ENCODE results near the gene SLC4A11. TPM values are rescaled to one million over a fixed set of nuclear protein-coding genes. Genes with fewer than 3 reads are reported as not detected.

Gene SLC4A11
- total and polyA plus RNA-seq, 10 of the 15 experiments (the other 5 are each of a cell fraction or from before 2014, with no cell fraction given): 0.07 to 2.3 (median 1.1) TPM

GRCh38 chr20:3237011-3237957 is 1.7 kb downstream of the SLC4A11 start:
- RAD21 ChIA-PET (ENCODE audit: unreplicated experiment): no interaction called here
- no peak overlapping the region for H3K9ac ChIP-seq (ENCODE audit: control insufficient read depth, insufficient read depth, low read length)

DNA sequence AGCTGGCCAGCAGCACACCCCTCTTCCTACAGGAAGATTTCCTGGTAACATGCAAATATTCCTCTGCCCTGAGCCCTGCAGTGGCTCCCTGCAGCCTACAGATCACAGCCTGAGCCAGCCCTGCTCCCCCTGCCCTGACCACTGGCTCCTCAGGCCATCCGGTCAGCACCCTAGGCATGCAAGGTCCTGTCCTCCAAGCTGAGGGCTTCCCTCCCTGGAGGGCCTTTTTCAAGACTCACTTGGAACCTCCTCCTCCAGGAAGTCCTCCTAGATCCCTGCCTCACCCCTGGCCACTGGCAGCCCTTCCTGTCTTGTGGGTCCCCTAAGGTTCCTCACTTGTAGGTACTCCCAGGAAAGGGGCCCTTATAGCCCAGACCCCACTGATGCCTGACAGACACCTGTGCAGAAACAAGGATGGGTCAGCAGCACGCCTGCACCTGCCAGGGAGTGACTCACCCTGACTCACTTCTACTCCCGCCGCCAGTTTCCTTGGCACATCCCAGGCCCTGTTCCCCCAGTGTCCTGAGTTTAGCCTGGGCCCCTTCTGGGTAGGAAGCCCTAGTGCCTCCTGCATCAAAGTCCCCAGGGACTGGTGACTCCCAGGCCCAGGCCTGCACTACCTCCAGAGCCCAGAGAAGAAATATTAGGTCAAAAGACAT is 3.2 kb downstream of the SLC4A11 start:
- no peak overlapping the region for H3K9ac ChIP-seq (ENCODE audit: control insufficient read depth, insufficient read depth, low read length)
- RAD21 ChIA-PET (ENCODE audit: unreplicated experiment): interaction anchor here (0.8 kb wide), 1 partner anchor 89 kb away, joined by 3 read pairs; no protein-coding TSS in a partner anchor
- SMC1A ChIA-PET (ENCODE audit: uncharacterized antibody, unreplicated experiment): no interaction called here
- peaks cover 7% of the 10 kb centered on the region for H3K4me1 ChIP-seq (ENCODE audit: control insufficient read depth, insufficient read depth, low read length)
- no peaks in the 10 kb centered on the region for H3K9me3 ChIP-seq (replicated peaks; ENCODE audit: control insufficient read depth, insufficient read depth, low read length)
- intact Hi-C loops (cut with micrococcal nuclease; ENCODE audit: unreplicated experiment): no loop called here
- CTCF ChIA-PET: no interaction called here
- no peak overlapping the region for H3K4me3 ChIP-seq
- no peak overlapping the region for H3K4me2 ChIP-seq (ENCODE audit: control insufficient read depth, insufficient read depth)
- no peak for FAIRE-seq
- no peak overlapping the region for H2AFZ ChIP-seq (ENCODE audit: control insufficient read depth, low read depth, low read length)
- no peak for DNase-seq (ENCODE audit: low read depth, low spot score)
- WGBS (ENCODE audit: insufficient coverage, insufficient replicate concordance, low lambda C conversion rate, missing lambda C conversion rate): 60% methylated on average over 4 of the region's 4 CpGs
- H3K36me3 ChIP-seq (ENCODE audit: control insufficient read depth in 2 of 2, insufficient read depth in 2 of 2, low read length in 1 of 2): no peaks in the 10 kb centered on the region
- no TSS peak for BruUV-seq (replicated peaks)
- POLR2A ChIA-PET: no interaction called here
- in situ Hi-C loops (cut with MboI): no loop called here
- no peak overlapping the region for H3K27ac ChIP-seq (ENCODE audit: control insufficient read depth, insufficient read depth)
- ATAC-seq: no peak
- peaks cover 6 to 14% of the 10 kb centered on the region in 2 experiments for H3K27me3 ChIP-seq (replicated peaks in 1 of 2; ENCODE audit: control insufficient read depth in 2 of 2, insufficient read depth in 2 of 2, low read length in 1 of 2)
- TF ChIP-seq POLR2AphosphoS2 (IDR thresholded peaks at IDR 0.05; ENCODE audit: low read depth, low read length) (no peak), ZNF384 (IDR thresholded peaks at IDR 0.05; ENCODE audit: borderline replicate concordance, low read depth, low read length) (no peak)
- TF ChIP-seq, protein P1, sequence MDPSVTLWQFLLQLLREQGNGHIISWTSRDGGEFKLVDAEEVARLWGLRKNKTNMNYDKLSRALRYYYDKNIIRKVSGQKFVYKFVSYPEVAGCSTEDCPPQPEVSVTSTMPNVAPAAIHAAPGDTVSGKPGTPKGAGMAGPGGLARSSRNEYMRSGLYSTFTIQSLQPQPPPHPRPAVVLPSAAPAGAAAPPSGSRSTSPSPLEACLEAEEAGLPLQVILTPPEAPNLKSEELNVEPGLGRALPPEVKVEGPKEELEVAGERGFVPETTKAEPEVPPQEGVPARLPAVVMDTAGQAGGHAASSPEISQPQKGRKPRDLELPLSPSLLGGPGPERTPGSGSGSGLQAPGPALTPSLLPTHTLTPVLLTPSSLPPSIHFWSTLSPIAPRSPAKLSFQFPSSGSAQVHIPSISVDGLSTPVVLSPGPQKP (IDR thresholded peaks at IDR 0.05; ENCODE audit: low read depth, low read length): no peak
- no peaks in the 10 kb centered on the region for H4K20me1 ChIP-seq (ENCODE audit: control insufficient read depth, insufficient read depth)
- H3K79me2 ChIP-seq (ENCODE audit: control insufficient read depth, insufficient read depth, low read length): no peaks in the 10 kb centered on the region

More at GRCh38 chr20:3237011-3237957, 1.7 kb downstream of the SLC4A11 start:
- Histone ChIP-seq H3K36me3 (ENCODE audit: control insufficient read depth in 2 of 2, insufficient read depth in 2 of 2, low read length in 1 of 2) (no peaks in the 10 kb centered on the region), H3K4me3 (no peak overlapping the region), H3K4me2 (ENCODE audit: control insufficient read depth, insufficient read depth) (no peak overlapping the region; the same call in 1 of the 2 replicates), H3K79me2 (ENCODE audit: control insufficient read depth, insufficient read depth, low read length) (no peaks in the 10 kb centered on the region), H3K27ac (ENCODE audit: control insufficient read depth, insufficient read depth) (no peak overlapping the region), H2AFZ (ENCODE audit: control insufficient read depth, low read depth, low read length) (no peak overlapping the region), H3K4me1 (ENCODE audit: control insufficient read depth, insufficient read depth, low read length) (peaks cover 7% of the 10 kb centered on the region), H4K20me1 (ENCODE audit: control insufficient read depth, insufficient read depth) (no peaks in the 10 kb centered on the region), H3K9me3 (replicated peaks; ENCODE audit: control insufficient read depth, insufficient read depth, low read length) (no peaks in the 10 kb centered on the region), H3K27me3 (replicated peaks in 1 of 2; ENCODE audit: control insufficient read depth in 2 of 2, insufficient read depth in 2 of 2, low read length in 1 of 2) (peaks cover 6 to 19% of the 10 kb centered on the region in 2 experiments)
- POLR2A ChIA-PET: no interaction called here
- SMC1A ChIA-PET (ENCODE audit: uncharacterized antibody, unreplicated experiment): no interaction called here
- WGBS (ENCODE audit: insufficient coverage, insufficient replicate concordance, low lambda C conversion rate, missing lambda C conversion rate): 72% methylated on average over 25 of the region's 25 CpGs
- CTCF ChIA-PET: no interaction called here
- ATAC-seq (no peak), FAIRE-seq (no peak), DNase-seq (ENCODE audit: low read depth, low spot score) (no peak)
- no TSS peak for BruUV-seq (replicated peaks)
- TF ChIP-seq NBN (IDR thresholded peaks at IDR 0.05) (no peak), RB1 (IDR thresholded peaks at IDR 0.05; ENCODE audit: borderline replicate concordance) (no peak), TCF12 (IDR thresholded peaks at IDR 0.05; ENCODE audit: low read depth, low read length) (no peak), ZNF207 (IDR thresholded peaks at IDR 0.05; ENCODE audit: borderline replicate concordance) (no peak), NFYA (IDR thresholded peaks at IDR 0.05; ENCODE audit: borderline replicate concordance, low read depth, low read length) (no peak)
- intact Hi-C loops (cut with micrococcal nuclease; ENCODE audit: unreplicated experiment): no loop called here
- in situ Hi-C loops (cut with MboI): no loop called here

Data from GM12878 (cell line).